Liver (tissue), 9 donors: ENCODE measurements around the gene CYP8B1. TPM values are rescaled to one million over a fixed set of nuclear protein-coding genes. Genes with fewer than 3 reads are reported as not detected.

Experiments used
- DNase-seq: peaks from one replicate; pipeline ENCODE4 v3.0.0-alpha.2; 2017; ENCODE audit warnings: low spot score
- H3K27ac ChIP-seq, 2 donors: one replicate each; pipeline ENCODE4 v1.7.0; 2013; ENCODE audit warnings: inconsistent platforms in 2 of 2, low read length in 2 of 2, control low read depth in 1 of 2, low read depth in 1 of 2, mild to moderate bottlenecking in 1 of 2
- H3K27me3 ChIP-seq, 4 donors: one replicate each; pipeline versions ENCODE4 v1.6.1 to v1.7.0; 2013; ENCODE audit warnings: low read length in 3 of 4, inconsistent platforms in 1 of 4, mild to moderate bottlenecking in 1 of 4, moderate library complexity in 1 of 4; ENCODE audit not compliant: control insufficient read depth in 4 of 4, insufficient read depth in 4 of 4
- H3K36me3 ChIP-seq, 4 donors: one replicate each; pipeline versions ENCODE4 v1.6.1 to v1.7.0; 2013; ENCODE audit warnings: low read length in 3 of 4, mild to moderate bottlenecking in 3 of 4, low read depth in 1 of 4, moderate library complexity in 1 of 4; ENCODE audit not compliant: control insufficient read depth in 4 of 4, insufficient read depth in 3 of 4
- H3K4me1 ChIP-seq, 4 donors: one replicate each; pipeline versions ENCODE4 v1.6.1 to v1.7.0; 2013; ENCODE audit warnings: low read length in 3 of 4, mild to moderate bottlenecking in 3 of 4, moderate library complexity in 1 of 4; ENCODE audit not compliant: control insufficient read depth in 4 of 4, insufficient read depth in 4 of 4
- H3K4me3 ChIP-seq, 3 donors: one replicate each; pipeline versions ENCODE4 v1.6.1 to v1.7.0; 2013; ENCODE audit warnings: low read length in 3 of 3, control low read depth in 1 of 3, low read depth in 1 of 3, mild to moderate bottlenecking in 1 of 3
- H3K9ac ChIP-seq, 2 donors: one replicate each; pipeline ENCODE4 v1.7.0; 2013; ENCODE audit warnings: low read length in 2 of 2, mild to moderate bottlenecking in 2 of 2, moderate library complexity in 2 of 2, control low read depth in 1 of 2, low read depth in 1 of 2
- H3K9me3 ChIP-seq, 4 donors: one replicate each; pipeline versions ENCODE4 v1.6.1 to v1.7.0; 2013; ENCODE audit warnings: low read length in 3 of 4; ENCODE audit not compliant: control insufficient read depth in 4 of 4
- EGR1 ChIP-seq, 2 donors: IDR thresholded peaks; 2 replicates each; pipeline ENCODE4 v1.6.1; 2016 to 2018; ENCODE audit warnings: antibody characterized with exemption in 2 of 2, low read depth in 2 of 2
- FOXA1 ChIP-seq: IDR thresholded peaks from 2 replicates; pipeline ENCODE4 v1.6.1; 2016; ENCODE audit warnings: antibody characterized with exemption
- FOXA2 ChIP-seq: IDR thresholded peaks from 2 replicates; pipeline ENCODE4 v1.6.1; 2016; ENCODE audit warnings: antibody characterized with exemption
- GABPA ChIP-seq, 2 donors: IDR thresholded peaks in 1 of 2; conservative IDR thresholded peaks in 1 of 2; 2 replicates each; pipeline ENCODE4 v1.6.1; 2016; ENCODE audit warnings: antibody characterized with exemption in 2 of 2, mild to moderate bottlenecking in 1 of 2, moderate library complexity in 1 of 2
- HNF4A ChIP-seq, 2 donors: conservative IDR thresholded peaks; 2 replicates each; pipeline ENCODE4 v1.6.1; 2016; ENCODE audit warnings: antibody characterized with exemption in 2 of 2, mild to moderate bottlenecking in 2 of 2
- HNF4G ChIP-seq: IDR thresholded peaks from 2 replicates; pipeline ENCODE4 v1.6.1; 2016; ENCODE audit warnings: antibody characterized with exemption
- JUND ChIP-seq, 2 donors: IDR thresholded peaks; 2 replicates each; pipeline ENCODE4 v1.6.1; 2016; ENCODE audit warnings: antibody characterized with exemption in 2 of 2
- NR2F2 ChIP-seq: IDR thresholded peaks from 2 replicates; pipeline ENCODE4 v1.6.1; 2016; ENCODE audit warnings: antibody characterized with exemption
- RAD21 ChIP-seq, 2 donors: IDR thresholded peaks; 2 replicates each; pipeline ENCODE4 v1.6.1; 2016; ENCODE audit warnings: antibody characterized with exemption in 2 of 2, mild to moderate bottlenecking in 2 of 2
- RXRA ChIP-seq, 2 donors: IDR thresholded peaks; 2 replicates each; pipeline ENCODE4 v1.6.1; 2017 to 2018; ENCODE audit warnings: antibody characterized with exemption in 2 of 2, mild to moderate bottlenecking in 1 of 2
- SP1 ChIP-seq: IDR thresholded peaks from 2 replicates; pipeline ENCODE4 v1.6.1; 2018; ENCODE audit warnings: antibody characterized with exemption, mild to moderate bottlenecking
- TAF1 ChIP-seq: conservative IDR thresholded peaks from 2 replicates; pipeline ENCODE4 v1.6.1; 2016; ENCODE audit warnings: antibody characterized with exemption, mild to moderate bottlenecking
- YY1 ChIP-seq: IDR thresholded peaks from 2 replicates; pipeline ENCODE4 v1.6.1; 2016; ENCODE audit warnings: antibody characterized with exemption, mild to moderate bottlenecking
- ZBTB33 ChIP-seq: IDR thresholded peaks from 2 replicates; pipeline ENCODE4 v1.6.1; 2016; ENCODE audit warnings: antibody characterized with exemption
- WGBS: extraction: QIAGEN DNeasy Blood & Tissue Kit; methylation state at CpG from one replicate; pipeline ENCODE4 v1.1.7; 2013; 5-methylcytosine and 5-hydroxymethylcytosine counted together
- polyA plus RNA-seq, 2 donors: library from polyadenylated mRNA; stranded (reverse) in 1 of 2; unstranded in 1 of 2; fragments of 200-250 nt in 1 of 2; fragments of >200 nt in 1 of 2; fragmentation: Nextera tagmentation in 1 of 2; extraction: Ambion mirVana in 1 of 2; gene quantifications; one replicate each; pipeline versions ENCODE4 v1.2.1 to v1.2.3, GENCODE V29; 2013 to 2015
- total RNA-seq, 2 donors: library from RNA; depleted of rRNA; stranded (reverse); fragments of >200 nt; gene quantifications; one replicate each; pipeline ENCODE4 v1.2.3, GENCODE V29; 2014
- TF ChIP-seq, protein P1 (sequence below): fragments of 150-350 bp; IDR thresholded peaks from 2 replicates; pipeline ENCODE4 v1.5.1; 2017; ENCODE audit warnings: improper control_type of control experiment, low read depth, low read length; ENCODE audit not compliant: missing input control
- TF ChIP-seq, protein P2 (sequence below): IDR thresholded peaks from 2 replicates; pipeline ENCODE4 v1.6.1; 2016; ENCODE audit warnings: antibody characterized with exemption
- donor health status: healthy.
- donor health status: healthy.
- donor health status: healthy.
- donor health status: healthy.
- donor health status: healthy.

CYP8B1 gene
- total and polyA plus RNA-seq, 4 donors: 21.2 to 490 (median 223) TPM

GRCh38 chr3:42905740-42906069 is 30.0 kb upstream of the CYP8B1 start:
- no peak overlapping the region for H3K27ac ChIP-seq
- H3K27me3 ChIP-seq: no peaks in the 10 kb centered on the region
- H3K36me3 ChIP-seq: peaks cover 0 to 12% (median 4%) of the 10 kb centered on the region in 4 donors
- TF ChIP-seq NR2F2: no peak
- TF ChIP-seq GABPA (IDR thresholded peaks at IDR 0.05 in 1 of 2, conservative IDR thresholded peaks at IDR 0.05 in 1 of 2): no peak
- TF ChIP-seq HNF4A (conservative IDR thresholded peaks at IDR 0.05): no peak
- no peak for TF ChIP-seq JUND (IDR thresholded peaks at IDR 0.05)
- TF ChIP-seq TAF1: no peak
- TF ChIP-seq, protein P1, sequence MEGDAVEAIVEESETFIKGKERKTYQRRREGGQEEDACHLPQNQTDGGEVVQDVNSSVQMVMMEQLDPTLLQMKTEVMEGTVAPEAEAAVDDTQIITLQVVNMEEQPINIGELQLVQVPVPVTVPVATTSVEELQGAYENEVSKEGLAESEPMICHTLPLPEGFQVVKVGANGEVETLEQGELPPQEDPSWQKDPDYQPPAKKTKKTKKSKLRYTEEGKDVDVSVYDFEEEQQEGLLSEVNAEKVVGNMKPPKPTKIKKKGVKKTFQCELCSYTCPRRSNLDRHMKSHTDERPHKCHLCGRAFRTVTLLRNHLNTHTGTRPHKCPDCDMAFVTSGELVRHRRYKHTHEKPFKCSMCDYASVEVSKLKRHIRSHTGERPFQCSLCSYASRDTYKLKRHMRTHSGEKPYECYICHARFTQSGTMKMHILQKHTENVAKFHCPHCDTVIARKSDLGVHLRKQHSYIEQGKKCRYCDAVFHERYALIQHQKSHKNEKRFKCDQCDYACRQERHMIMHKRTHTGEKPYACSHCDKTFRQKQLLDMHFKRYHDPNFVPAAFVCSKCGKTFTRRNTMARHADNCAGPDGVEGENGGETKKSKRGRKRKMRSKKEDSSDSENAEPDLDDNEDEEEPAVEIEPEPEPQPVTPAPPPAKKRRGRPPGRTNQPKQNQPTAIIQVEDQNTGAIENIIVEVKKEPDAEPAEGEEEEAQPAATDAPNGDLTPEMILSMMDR: no peak
- no peak for TF ChIP-seq SP1
- no peak for TF ChIP-seq FOXA2
- TF ChIP-seq RAD21 (IDR thresholded peaks at IDR 0.05): no peak
- TF ChIP-seq FOXA1: no peak
- TF ChIP-seq, protein P2, sequence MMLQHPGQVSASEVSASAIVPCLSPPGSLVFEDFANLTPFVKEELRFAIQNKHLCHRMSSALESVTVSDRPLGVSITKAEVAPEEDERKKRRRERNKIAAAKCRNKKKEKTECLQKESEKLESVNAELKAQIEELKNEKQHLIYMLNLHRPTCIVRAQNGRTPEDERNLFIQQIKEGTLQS: no peak
- peak overlapping the region; percentile 66 to 76 (median 74) for H3K4me3 ChIP-seq
- peaks cover 2 to 18% (median 6%) of the 10 kb centered on the region in 4 donors for H3K4me1 ChIP-seq
- no peak for DNase-seq
- peak overlapping the region; percentile 6 to 39 for H3K9ac ChIP-seq
- WGBS: 15% methylated on average over 12 of the region's 12 CpGs
- peaks cover 0 to 3% (median under 1%) of the 10 kb centered on the region in 4 donors for H3K9me3 ChIP-seq

DNA sequence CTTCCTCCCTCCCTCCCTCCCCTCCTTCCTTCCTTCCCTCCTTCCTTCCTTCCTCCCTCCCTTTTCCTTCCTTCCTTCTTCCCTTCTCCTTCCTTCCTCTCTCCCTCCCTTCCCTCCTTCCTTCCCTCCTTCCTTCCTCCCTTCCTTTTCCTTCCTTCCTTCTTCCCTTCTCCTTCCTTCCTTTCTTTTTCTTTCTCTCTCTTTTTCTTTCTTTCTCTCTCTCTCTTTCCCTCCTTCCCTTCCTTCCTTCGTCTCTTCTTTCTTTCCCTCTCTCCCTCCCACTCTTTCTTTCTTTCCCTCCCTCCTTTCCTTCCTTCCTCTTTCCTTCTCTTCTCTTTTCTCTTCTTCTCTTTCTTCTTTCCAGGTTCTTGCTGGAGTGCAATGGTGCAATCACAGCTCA is 28.4 kb upstream of the CYP8B1 start:
- Histone ChIP-seq H3K27me3 (no peaks in the 10 kb centered on the region), H3K36me3 (peaks cover 0 to 7% (median 2%) of the 10 kb centered on the region in 4 donors), H3K9me3 (no peaks in the 10 kb centered on the region), H3K4me3 (no peak overlapping the region), H3K27ac (no peak overlapping the region), H3K4me1 (peaks cover 2 to 18% (median 6%) of the 10 kb centered on the region in 4 donors), H3K9ac (no peak overlapping the region)
- no peak for DNase-seq
- WGBS: 90% methylated on average over 1 of the region's 1 CpG
- TF ChIP-seq YY1 (no peak), HNF4G (no peak), EGR1 (IDR thresholded peaks at IDR 0.05; ENCODE audit: low read depth in 2 of 2) (no peak), RXRA (IDR thresholded peaks at IDR 0.05) (no peak), FOXA2 (no peak), JUND (IDR thresholded peaks at IDR 0.05) (no peak), TAF1 (no peak), SP1 (no peak), FOXA1 (no peak), NR2F2 (no peak), ZBTB33 (no peak), RAD21 (IDR thresholded peaks at IDR 0.05) (no peak)
- TF ChIP-seq, protein P1: no peak
- TF ChIP-seq, protein P2: no peak
